ENCODE results near the gene ZNF71. TPM values are rescaled to one million over a fixed set of nuclear protein-coding genes. Genes with fewer than 3 reads are reported as not detected.

Gene ZNF71
- total and polyA plus RNA-seq, 3 experiments from 2014 or later = 8.2 to 11.8 (median 8.4) TPM

DNA sequence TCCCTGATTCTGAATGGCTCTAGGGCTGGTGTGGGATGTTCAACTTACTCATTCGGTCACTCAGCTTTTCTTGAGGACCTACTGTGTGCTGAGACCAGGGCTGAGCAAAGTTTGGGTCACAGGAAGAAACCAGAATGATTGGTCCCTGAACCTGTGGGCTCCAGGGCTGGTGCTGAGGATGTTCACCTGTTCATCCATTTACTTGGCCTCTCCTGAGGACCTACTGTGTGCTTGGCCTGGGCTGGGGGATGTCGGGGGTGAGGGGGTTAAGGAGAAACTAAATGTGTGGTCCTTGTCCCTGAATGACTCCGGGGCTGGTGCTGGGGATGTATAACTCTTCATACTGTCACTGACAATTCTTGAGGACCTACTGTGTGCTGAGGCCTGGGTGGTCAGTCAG, 66.1 kb downstream of the ZNF71 start:
- no peak overlapping the region for H3K27ac Mint-ChIP-seq
- H3K36me3 Mint-ChIP-seq = peaks cover 6 to 18% (median 7%) of the 10 kb centered on the region in 3 donors
- CTCF ChIA-PET = no interaction called here
- POLR2A ChIA-PET = no interaction called here
- no peaks in the 10 kb centered on the region for H3K27me3 Mint-ChIP-seq
- no peaks in the 10 kb centered on the region for H3K4me1 ChIP-seq (ENCODE audit: insufficient read depth, low read length)
- no peaks in the 10 kb centered on the region for H3K4me1 Mint-ChIP-seq
- DNase-seq = no peak
- no peaks in the 10 kb centered on the region for H3K36me3 ChIP-seq (ENCODE audit: insufficient read depth, low read length)
- peaks cover 14 to 70% (median 41%) of the 10 kb centered on the region in 5 donors for H3K9me3 Mint-ChIP-seq
- no peaks in the 10 kb centered on the region for H3K27me3 ChIP-seq (ENCODE audit: insufficient read depth, low read length, poor library complexity, severe bottlenecking)
- H3K27ac ChIP-seq (ENCODE audit: low read depth, low read length) = no peak overlapping the region
- H3K4me3 Mint-ChIP-seq = no peak overlapping the region
- H3K9me3 ChIP-seq (ENCODE audit: low read length) = peaks cover 16% of the 10 kb centered on the region
- no peak overlapping the region for H3K4me3 ChIP-seq (ENCODE audit: low read length)

GRCh38 chr19:56663931-56664500, 68.9 kb downstream of the ZNF71 start:
- H3K4me1 Mint-ChIP-seq = peaks cover 0 to 7% (median 0%) of the 10 kb centered on the region in 3 donors
- H3K4me3 Mint-ChIP-seq = no peak overlapping the region
- Histone ChIP-seq H3K27ac (ENCODE audit: low read depth, low read length) (no peak overlapping the region), H3K4me1 (ENCODE audit: insufficient read depth, low read length) (no peaks in the 10 kb centered on the region), H3K27me3 (ENCODE audit: insufficient read depth, low read length, poor library complexity, severe bottlenecking) (no peaks in the 10 kb centered on the region), H3K36me3 (ENCODE audit: insufficient read depth, low read length) (no peaks in the 10 kb centered on the region), H3K4me3 (ENCODE audit: low read length) (no peak overlapping the region), H3K9me3 (ENCODE audit: low read length) (peaks cover 21% of the 10 kb centered on the region)
- peaks cover 0 to 6% of the 10 kb centered on the region in 2 donors for H3K27me3 Mint-ChIP-seq
- no peak overlapping the region for H3K27ac Mint-ChIP-seq
- peaks cover 3 to 19% (median 11%) of the 10 kb centered on the region in 3 donors for H3K36me3 Mint-ChIP-seq
- ChIA-PET POLR2A (no interaction called here), CTCF (no interaction called here)
- no peak for DNase-seq
- H3K9me3 Mint-ChIP-seq = peaks cover 6 to 66% (median 38%) of the 10 kb centered on the region in 5 donors

GRCh38 chr19:56664511-56664910, 69.4 kb downstream of the ZNF71 start:
- Histone ChIP-seq H3K4me1 (ENCODE audit: insufficient read depth, low read length) (no peaks in the 10 kb centered on the region), H3K27ac (ENCODE audit: low read depth, low read length) (no peak overlapping the region), H3K27me3 (ENCODE audit: insufficient read depth, low read length, poor library complexity, severe bottlenecking) (no peaks in the 10 kb centered on the region), H3K36me3 (ENCODE audit: insufficient read depth, low read length) (no peaks in the 10 kb centered on the region), H3K9me3 (ENCODE audit: low read length) (peaks cover 21% of the 10 kb centered on the region), H3K4me3 (ENCODE audit: low read length) (no peak overlapping the region)
- Mint-ChIP-seq H3K4me3 (no peak overlapping the region), H3K27me3 (peaks cover 0 to 6% of the 10 kb centered on the region in 2 donors), H3K4me1 (peaks cover 0 to 9% (median 0%) of the 10 kb centered on the region in 3 donors), H3K9me3 (peaks cover 6 to 61% (median 36%) of the 10 kb centered on the region in 5 donors), H3K36me3 (peaks cover 1 to 19% (median 11%) of the 10 kb centered on the region in 3 donors), H3K27ac (no peak overlapping the region)
- POLR2A ChIA-PET = no interaction called here
- DNase-seq = no peak
- CTCF ChIA-PET = no interaction called here

- Mint-ChIP-seq H3K27me3 (peaks cover 4 to 8% of the 10 kb centered on the region in 2 donors), H3K27ac (peak overlapping the region in 1 of 8 donors; percentile 74), H3K4me3 (no peak overlapping the region), H3K9me3 (peaks cover 1 to 50% (median 33%) of the 10 kb centered on the region in 5 donors), H3K36me3 (peaks cover 0 to 17% (median 6%) of the 10 kb centered on the region in 3 donors), H3K4me1 (peaks cover 7 to 21% (median 8%) of the 10 kb centered on the region in 3 donors)
- ChIA-PET CTCF (no interaction called here), POLR2A (no interaction called here)
- Histone ChIP-seq H3K4me3 (ENCODE audit: low read length) (no peak overlapping the region), H3K27me3 (ENCODE audit: insufficient read depth, low read length, poor library complexity, severe bottlenecking) (no peaks in the 10 kb centered on the region), H3K4me1 (ENCODE audit: insufficient read depth, low read length) (peaks cover 5% of the 10 kb centered on the region), H3K9me3 (ENCODE audit: low read length) (peaks cover 9% of the 10 kb centered on the region), H3K27ac (ENCODE audit: low read depth, low read length) (no peak overlapping the region), H3K36me3 (ENCODE audit: insufficient read depth, low read length) (no peaks in the 10 kb centered on the region)
- no peak for DNase-seq
Observed at GRCh38 chr19:56667311-56667870, 72.3 kb downstream of the ZNF71 start.

GRCh38 chr19:56668676-56669075, 73.6 kb downstream of the ZNF71 start:
- ChIA-PET POLR2A (no interaction called here), CTCF (no interaction called here)
- Mint-ChIP-seq H3K27ac (no peak overlapping the region), H3K9me3 (peaks cover 0 to 40% (median 27%) of the 10 kb centered on the region in 5 donors), H3K4me1 (peaks cover 7 to 21% (median 8%) of the 10 kb centered on the region in 3 donors), H3K36me3 (peaks cover 0 to 14% (median 4%) of the 10 kb centered on the region in 3 donors), H3K27me3 (peaks cover 4 to 8% of the 10 kb centered on the region in 2 donors), H3K4me3 (no peak overlapping the region)
- no peak overlapping the region for H3K27ac ChIP-seq (ENCODE audit: low read depth, low read length)
- H3K4me3 ChIP-seq (ENCODE audit: low read length) = no peak overlapping the region
- no peak for DNase-seq
- no peaks in the 10 kb centered on the region for H3K27me3 ChIP-seq (ENCODE audit: insufficient read depth, low read length, poor library complexity, severe bottlenecking)
- peaks cover 9% of the 10 kb centered on the region for H3K9me3 ChIP-seq (ENCODE audit: low read length)
- peaks cover 5% of the 10 kb centered on the region for H3K4me1 ChIP-seq (ENCODE audit: insufficient read depth, low read length)
- no peaks in the 10 kb centered on the region for H3K36me3 ChIP-seq (ENCODE audit: insufficient read depth, low read length)

GRCh38 chr19:56670401-56670960, 75.4 kb downstream of the ZNF71 start:
- Mint-ChIP-seq H3K9me3 (peaks cover 0 to 38% (median 30%) of the 10 kb centered on the region in 5 donors), H3K27ac (peak overlapping the region in 1 of 8 donors; percentile 63), H3K27me3 (peaks cover 4 to 8% of the 10 kb centered on the region in 2 donors), H3K4me1 (peaks cover 7 to 21% (median 8%) of the 10 kb centered on the region in 3 donors), H3K4me3 (peak overlapping the region in 6 of 7 donors; percentile 59 to 89 (median 85)), H3K36me3 (peaks cover 0 to 5% (median 4%) of the 10 kb centered on the region in 3 donors)
- H3K36me3 ChIP-seq (ENCODE audit: insufficient read depth, low read length) = no peaks in the 10 kb centered on the region
- peak overlapping the region; percentile 40 for H3K4me3 ChIP-seq (ENCODE audit: low read length)
- ChIA-PET CTCF (no interaction called here), POLR2A (no interaction called here)
- peaks cover 5% of the 10 kb centered on the region for H3K9me3 ChIP-seq (ENCODE audit: low read length)
- H3K27me3 ChIP-seq (ENCODE audit: insufficient read depth, low read length, poor library complexity, severe bottlenecking) = no peaks in the 10 kb centered on the region
- no peak overlapping the region for H3K27ac ChIP-seq (ENCODE audit: low read depth, low read length)
- no peak for DNase-seq
- H3K4me1 ChIP-seq (ENCODE audit: insufficient read depth, low read length) = peaks cover 5% of the 10 kb centered on the region

DNA sequence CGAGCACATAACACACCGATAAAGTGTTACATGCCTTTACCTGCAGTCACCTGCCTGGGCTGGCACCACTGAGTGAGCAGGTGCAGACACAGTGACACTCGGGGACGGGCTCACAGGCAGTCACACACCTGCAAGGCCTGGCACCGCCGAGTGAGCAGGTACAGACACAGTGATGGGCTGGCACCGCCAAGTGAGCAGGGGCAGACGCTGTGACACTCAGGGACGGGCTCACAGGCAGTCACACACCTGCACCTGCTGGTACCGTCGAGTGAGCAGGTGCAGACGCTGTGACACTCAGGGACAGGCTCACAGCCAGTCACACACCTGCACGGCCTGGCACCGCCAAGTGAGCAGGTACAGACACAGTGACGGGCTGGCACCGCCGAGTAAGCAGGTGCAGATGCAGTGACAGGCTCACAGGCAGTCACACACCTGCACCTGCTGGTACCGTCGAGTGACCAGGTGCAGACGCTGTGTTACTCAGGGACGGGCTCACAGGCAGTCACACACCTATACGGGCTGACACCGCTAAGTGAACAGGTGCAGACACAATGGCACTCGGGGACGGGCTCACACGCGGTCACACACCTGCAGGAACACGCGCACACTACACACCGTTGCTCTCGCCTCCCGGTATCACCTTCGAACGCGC, 76.0 kb downstream of the ZNF71 start:
- Mint-ChIP-seq H3K27me3 (peaks cover 4 to 8% of the 10 kb centered on the region in 2 donors), H3K27ac (peak overlapping the region in 5 of 8 donors; percentile 65 to 87 (median 71)), H3K4me3 (peak overlapping the region; percentile 10 to 89 (median 86)), H3K36me3 (peaks cover 0 to 4% (median 3%) of the 10 kb centered on the region in 3 donors), H3K4me1 (peaks cover 7 to 21% (median 8%) of the 10 kb centered on the region in 3 donors), H3K9me3 (peaks cover 0 to 33% (median 28%) of the 10 kb centered on the region in 5 donors)
- Histone ChIP-seq H3K36me3 (ENCODE audit: insufficient read depth, low read length) (no peaks in the 10 kb centered on the region), H3K27ac (ENCODE audit: low read depth, low read length) (no peak overlapping the region), H3K4me3 (ENCODE audit: low read length) (peak overlapping the region; percentile 40), H3K4me1 (ENCODE audit: insufficient read depth, low read length) (peaks cover 5% of the 10 kb centered on the region), H3K27me3 (ENCODE audit: insufficient read depth, low read length, poor library complexity, severe bottlenecking) (no peaks in the 10 kb centered on the region), H3K9me3 (ENCODE audit: low read length) (peaks cover 5% of the 10 kb centered on the region)
- ChIA-PET POLR2A (no interaction called here), CTCF (no interaction called here)
- DNase-seq = no peak

DNA sequence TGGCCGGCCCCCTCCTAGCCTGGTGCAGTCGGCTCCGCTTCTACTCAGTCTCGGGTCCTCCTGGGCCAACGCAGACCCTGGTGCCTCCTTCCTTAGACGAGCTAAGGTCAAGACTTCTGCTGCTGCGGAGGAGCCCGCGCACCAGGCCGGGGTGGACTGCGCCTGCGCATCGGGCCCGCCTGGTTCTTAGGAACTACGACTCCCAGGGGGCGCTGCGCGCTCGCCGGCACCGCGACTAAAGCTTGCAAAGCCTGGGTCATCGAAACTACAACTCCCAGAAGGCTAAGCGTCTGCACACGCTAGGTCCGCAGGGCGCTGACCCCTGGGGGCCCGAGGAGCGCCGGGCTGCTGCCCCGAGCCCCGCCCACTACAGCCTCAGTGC, 76.5 kb downstream of the ZNF71 start, which contains the start of gene ZNF835:
Gene ZNF835, minus strand, starts transcription at position 145 of the 382 bp plus-strand sequence. CDS start 6,559 bp downstream, outside the sequence.
- peaks cover 0 to 5% (median 3%) of the 10 kb centered on the region in 3 donors for H3K36me3 Mint-ChIP-seq
- CTCF ChIA-PET = no interaction called here
- H3K9me3 Mint-ChIP-seq = peaks cover 0 to 29% (median 29%) of the 10 kb centered on the region in 5 donors
- H3K27ac Mint-ChIP-seq = peak within 1 kb of the TSS in 5 of 8 donors; percentile 65 to 87 (median 71)
- Histone ChIP-seq H3K9me3 (ENCODE audit: low read length) (peaks cover 5% of the 10 kb centered on the region), H3K27me3 (ENCODE audit: insufficient read depth, low read length, poor library complexity, severe bottlenecking) (no peaks in the 10 kb centered on the region), H3K4me1 (ENCODE audit: insufficient read depth, low read length) (peaks cover 5% of the 10 kb centered on the region), H3K4me3 (ENCODE audit: low read length) (peak within 1 kb of the TSS; percentile 40), H3K27ac (ENCODE audit: low read depth, low read length) (no peak within 1 kb of the TSS), H3K36me3 (ENCODE audit: insufficient read depth, low read length) (no peaks in the 10 kb centered on the region)
- H3K4me1 Mint-ChIP-seq = peaks cover 7 to 21% (median 8%) of the 10 kb centered on the region in 3 donors
- peak; percentile 44 to 87 (median 68) for DNase-seq
- POLR2A ChIA-PET = no interaction called here
- H3K27me3 Mint-ChIP-seq = peaks cover 4 to 8% of the 10 kb centered on the region in 2 donors
- H3K4me3 Mint-ChIP-seq = peak within 1 kb of the TSS; percentile 10 to 89 (median 86)
